ENCODE results near the gene FGFR4.
A peak's percentile ranks its signal among the peaks of the same experiment; 100 is the strongest.

Gene FGFR4

DNA sequence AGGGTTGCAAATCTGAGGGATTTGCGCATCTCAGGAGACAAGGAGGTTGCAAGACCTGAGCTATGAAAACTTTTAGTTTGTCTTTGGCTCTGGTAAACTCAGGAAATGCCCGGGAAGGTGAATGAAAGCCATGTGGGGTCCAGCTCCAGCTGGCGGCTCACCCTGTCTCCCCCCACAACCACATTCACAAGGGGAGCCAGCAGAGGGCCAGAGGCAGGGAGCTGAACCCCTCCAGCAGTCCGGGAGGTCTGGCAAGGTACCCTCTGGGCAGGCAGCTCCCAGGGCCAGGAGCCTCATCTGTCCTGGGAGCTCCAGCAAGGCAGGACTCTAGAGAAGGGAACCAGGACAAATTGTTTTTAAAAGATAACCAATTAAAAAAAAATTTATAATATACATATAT lies 2.5 kb upstream of the FGFR4 start:
- no peak for DNase-seq

DNA sequence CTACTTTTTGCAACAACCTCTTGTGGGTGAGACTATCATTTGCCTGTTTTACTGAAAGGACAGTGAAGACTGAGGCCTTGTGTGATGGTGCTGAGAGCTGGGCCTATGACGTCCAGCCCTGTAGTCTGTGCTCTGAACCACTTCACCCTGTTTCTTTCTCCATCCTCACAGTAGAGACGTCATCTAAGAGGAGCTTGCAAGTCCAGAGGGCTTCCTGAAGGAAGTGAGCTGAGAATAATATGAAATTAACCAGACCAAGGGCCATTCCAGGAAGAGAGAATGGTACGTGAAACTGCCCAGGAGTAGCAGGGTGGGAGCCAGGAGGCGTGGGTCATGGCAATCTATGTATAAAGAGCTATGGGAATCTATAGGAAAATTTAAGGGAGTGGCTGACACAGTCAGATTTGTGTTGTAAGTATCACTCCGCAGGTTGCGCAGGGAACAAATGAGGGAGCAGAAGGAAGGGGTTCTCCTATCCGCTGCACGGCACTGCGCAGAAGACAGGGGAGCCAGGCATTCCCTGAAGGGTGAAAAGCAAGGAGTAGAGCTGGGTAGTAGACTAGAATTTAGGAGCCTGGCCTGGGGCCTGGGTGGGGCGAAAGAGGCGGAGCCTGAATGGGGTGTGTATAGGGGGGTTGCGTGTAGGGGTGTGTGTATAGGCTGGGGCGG lies 596 bp upstream of the FGFR4 start:
- DNase-seq, result no peak

DNA sequence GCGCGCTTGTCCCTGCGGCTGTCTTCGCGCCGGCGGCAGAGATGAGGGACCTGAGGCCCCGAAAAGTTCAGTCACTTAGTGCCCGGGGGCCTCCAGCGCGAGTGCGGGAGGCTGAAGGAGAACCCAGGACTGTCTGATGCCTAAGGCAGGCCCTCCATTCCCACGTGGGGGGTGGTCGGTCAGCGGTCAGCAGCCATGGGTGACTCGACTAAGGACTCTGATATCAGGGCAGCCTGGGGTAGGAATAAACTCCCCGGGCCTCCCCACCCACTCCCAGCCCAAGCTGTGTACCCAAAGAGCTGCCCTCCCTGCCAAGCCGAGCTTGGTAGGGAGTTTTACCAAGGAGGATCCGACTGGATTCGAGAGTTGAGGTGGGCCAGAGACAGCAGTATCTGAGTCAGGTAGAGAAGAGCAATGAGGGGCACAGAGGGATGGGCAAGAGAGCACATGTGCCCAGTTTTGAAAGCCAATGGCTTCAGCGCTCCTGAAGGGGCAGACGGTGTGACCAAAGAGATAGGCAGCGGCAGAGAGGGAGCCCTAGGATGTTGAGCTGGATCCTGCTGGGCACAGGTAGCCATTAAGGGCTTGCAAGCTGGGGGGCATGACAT lies 787 bp downstream of the FGFR4 start:
- no peak for DNase-seq

DNA sequence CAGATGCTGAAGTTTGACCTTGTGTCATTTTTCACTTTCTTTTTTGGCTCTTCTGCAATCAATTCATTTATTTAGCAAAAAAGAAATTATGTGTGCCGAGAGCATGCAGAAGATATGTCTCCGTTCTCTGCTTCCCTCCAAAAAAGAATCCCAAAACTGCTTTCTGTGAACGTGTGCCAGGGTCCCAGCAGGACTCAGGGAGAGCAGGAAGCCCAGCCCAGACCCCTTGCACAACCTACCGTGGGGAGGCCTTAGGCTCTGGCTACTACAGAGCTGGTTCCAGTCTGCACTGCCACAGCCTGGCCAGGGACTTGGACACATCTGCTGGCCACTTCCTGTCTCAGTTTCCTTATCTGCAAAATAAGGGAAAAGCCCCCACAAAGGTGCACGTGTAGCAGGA lies 2.4 kb downstream of the FGFR4 start:
- DNase-seq, result no peak

DNA sequence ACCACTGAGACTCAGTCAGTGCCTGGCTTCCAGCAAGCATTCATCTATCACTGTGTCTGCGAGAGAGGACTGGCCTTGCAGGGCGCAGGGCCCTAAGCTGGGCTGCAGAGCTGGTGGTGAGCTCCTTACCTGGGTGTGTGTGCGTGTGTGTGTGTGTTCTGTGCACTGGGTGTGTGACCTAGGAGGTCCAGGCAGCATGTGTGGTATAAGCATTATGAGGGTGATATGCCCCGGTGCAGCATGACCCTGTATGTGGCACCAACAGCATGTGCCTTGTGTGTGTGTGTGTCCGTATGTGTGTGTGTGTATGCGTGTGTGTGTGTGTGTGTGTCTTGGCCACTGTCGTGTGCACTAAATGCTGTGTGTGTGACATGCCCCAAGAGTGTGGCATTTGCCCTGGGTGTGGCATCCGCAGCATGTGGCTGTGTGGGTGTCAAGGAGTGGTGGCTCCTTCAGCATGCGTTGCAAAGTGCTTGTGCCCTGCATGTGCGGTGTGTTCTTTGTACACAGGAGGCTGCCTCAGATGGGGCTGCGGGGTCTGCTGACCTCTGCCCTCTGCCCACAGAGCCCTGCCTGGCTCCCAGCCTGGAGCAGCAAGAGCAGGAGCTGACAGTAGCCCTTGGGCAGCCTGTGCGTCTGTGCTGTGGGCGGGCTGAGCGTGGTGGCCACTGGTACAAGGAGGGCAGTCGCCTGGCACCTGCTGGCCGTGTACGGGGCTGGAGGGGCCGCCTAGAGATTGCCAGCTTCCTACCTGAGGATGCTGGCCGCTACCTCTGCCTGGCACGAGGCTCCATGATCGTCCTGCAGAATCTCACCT lies 3.3 kb downstream of the FGFR4 start:
- no peak for DNase-seq

DNA sequence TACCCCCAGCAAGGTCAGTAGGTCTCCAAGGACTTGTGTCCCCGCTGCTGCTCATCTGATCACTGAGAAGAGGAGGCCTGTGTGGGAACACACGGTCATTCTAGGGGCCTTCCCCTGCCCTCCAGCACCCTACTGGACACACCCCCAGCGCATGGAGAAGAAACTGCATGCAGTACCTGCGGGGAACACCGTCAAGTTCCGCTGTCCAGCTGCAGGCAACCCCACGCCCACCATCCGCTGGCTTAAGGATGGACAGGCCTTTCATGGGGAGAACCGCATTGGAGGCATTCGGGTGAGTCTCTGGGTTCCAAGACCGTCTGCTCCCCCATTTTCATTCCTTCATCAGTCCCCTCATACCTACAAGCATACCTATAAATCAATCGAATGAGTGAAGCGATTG lies 4.1 kb downstream of the FGFR4 start:
- no peak for DNase-seq

DNA sequence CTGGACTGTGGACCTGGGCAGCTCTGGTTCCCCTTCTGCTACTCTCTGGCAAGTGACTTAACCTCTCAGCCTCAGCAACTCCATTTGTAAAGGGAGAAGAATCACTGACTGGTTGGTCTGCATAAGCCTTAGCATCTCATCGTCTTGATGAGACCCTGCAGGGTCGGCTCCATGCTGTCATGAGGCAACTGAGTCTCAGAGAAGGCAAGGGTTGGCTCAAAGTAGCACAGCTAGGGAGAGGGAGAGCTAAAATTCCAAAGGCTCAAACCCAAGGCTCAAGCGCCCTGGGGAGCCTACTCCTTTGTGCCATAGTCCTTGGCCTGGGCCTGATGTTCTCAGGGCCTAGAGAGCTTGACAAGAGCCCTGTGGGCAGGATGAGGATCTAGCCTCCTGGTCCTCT lies 4.5 kb downstream of the FGFR4 start:
- DNase-seq, result no peak

DNA sequence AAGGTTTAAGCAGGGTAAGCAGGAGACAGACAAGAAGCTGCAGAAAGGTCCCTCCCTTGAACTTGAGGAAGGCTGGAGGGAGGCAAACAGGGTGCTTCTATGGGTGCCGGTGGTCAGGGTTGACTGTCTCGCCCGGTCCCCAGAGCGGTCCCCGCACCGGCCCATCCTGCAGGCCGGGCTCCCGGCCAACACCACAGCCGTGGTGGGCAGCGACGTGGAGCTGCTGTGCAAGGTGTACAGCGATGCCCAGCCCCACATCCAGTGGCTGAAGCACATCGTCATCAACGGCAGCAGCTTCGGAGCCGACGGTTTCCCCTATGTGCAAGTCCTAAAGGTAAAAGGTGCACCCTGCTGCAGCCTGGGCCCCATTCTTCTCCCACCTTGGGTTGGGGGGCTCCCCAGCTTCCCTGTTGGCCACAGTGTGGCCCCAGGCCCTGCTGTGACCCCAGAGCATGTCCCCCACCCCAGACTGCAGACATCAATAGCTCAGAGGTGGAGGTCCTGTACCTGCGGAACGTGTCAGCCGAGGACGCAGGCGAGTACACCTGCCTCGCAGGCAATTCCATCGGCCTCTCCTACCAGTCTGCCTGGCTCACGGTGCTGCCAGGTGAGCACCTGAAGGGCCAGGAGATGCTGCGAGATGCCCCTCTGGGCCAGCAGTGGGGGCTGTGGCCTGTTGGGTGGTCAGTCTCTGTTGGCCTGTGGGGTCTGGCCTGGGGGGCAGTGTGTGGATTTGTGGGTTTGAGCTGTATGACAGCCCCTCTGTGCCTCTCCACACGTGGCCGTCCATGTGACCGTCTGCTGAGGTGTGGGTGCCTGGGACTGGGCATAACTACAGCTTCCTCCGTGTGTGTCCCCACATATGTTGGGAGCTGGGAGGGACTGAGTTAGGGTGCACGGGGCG lies 5.7 kb downstream of the FGFR4 start:
- DNase-seq, result no peak

DNA sequence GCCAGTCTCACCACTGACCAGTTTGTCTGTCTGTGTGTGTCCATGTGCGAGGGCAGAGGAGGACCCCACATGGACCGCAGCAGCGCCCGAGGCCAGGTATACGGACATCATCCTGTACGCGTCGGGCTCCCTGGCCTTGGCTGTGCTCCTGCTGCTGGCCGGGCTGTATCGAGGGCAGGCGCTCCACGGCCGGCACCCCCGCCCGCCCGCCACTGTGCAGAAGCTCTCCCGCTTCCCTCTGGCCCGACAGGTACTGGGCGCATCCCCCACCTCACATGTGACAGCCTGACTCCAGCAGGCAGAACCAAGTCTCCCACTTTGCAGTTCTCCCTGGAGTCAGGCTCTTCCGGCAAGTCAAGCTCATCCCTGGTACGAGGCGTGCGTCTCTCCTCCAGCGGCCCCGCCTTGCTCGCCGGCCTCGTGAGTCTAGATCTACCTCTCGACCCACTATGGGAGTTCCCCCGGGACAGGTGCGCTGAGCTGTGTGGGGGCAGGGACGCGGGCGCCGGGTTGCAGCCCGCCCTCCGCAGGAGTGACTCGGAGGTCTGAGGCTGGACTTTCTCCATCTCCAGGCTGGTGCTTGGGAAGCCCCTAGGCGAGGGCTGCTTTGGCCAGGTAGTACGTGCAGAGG lies 6.5 kb downstream of the FGFR4 start:
- no peak for DNase-seq

DNA sequence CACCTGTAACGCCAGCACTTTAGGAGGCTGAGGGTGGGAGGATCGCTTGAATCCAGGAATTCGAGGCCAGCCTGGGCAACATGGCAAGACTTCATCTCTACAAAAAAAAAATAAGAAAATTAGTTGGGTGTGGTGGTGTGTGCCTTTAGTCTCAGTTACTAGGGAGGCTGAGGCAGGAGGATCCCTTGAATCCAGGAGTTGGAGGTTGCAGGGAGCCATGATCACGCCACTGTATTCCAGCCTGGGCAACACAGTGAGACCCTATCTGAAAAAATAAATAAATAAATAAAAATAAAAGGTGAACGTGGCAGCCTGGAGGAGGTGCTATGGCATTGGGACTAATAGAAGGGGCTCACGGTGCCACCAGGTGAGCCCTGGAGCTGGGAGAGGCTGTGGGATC lies 7.1 kb downstream of the FGFR4 start:
- no peak for DNase-seq

DNA sequence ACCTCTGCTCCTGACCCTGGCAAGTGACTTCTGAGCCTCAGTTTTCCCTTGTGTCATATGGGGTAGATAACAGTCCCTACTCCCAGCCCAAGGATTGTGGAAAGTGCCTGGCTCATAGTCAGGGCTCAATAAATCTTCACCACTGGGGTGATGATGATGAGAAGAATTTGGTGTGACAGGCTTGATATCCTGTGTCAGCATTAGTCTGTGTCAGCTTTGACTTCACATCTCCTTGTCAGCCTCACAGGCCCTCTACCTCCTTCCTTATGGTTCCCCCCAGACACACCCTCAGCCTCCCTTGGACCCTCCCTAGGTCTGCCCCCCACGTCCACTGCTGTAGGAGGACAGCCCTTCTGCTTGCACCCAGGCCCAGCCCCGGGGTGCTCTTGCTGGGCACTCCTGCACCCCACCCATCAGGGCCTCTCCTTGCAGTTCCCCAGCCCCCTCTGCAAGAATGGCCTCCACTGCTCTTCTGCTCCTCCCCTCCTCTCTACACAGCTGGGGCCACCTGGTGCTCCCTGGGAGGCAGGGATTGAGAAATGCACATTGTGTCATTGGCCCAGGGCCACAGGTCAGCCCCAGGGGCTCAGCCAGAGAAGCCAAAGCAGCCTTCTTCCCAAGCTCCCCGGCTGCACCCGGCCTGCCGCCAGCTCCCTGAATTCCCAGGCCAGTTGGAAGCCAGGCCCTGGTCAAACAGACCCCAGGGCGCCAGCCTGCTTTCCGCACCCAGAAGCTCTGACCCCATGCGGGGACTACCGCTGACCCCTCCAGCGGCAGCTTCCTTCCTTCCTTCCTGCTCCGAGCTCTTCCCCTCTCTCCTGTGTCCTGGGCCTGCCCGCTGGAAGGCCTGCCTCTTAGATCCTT lies 7.7 kb downstream of the FGFR4 start:
- DNase-seq, result no peak

DNA sequence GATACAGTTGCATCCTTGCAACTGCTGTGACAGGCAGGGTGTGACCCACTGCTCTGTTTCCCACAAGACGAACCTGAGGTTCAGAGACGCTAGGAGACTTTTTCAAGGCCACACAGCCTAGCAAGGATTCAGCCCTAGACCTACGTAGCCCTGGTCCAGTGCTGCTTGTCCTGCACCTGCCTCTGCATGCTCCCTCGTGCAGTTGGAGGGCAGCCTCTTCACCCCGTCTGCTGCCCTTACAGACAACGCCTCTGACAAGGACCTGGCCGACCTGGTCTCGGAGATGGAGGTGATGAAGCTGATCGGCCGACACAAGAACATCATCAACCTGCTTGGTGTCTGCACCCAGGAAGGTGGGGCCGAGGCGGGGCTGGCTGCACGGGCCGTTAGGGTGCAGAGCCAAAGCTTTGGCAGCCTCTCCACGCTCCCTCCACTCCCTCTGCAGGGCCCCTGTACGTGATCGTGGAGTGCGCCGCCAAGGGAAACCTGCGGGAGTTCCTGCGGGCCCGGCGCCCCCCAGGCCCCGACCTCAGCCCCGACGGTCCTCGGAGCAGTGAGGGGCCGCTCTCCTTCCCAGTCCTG lies 8.5 kb downstream of the FGFR4 start:
- no peak for DNase-seq

DNA sequence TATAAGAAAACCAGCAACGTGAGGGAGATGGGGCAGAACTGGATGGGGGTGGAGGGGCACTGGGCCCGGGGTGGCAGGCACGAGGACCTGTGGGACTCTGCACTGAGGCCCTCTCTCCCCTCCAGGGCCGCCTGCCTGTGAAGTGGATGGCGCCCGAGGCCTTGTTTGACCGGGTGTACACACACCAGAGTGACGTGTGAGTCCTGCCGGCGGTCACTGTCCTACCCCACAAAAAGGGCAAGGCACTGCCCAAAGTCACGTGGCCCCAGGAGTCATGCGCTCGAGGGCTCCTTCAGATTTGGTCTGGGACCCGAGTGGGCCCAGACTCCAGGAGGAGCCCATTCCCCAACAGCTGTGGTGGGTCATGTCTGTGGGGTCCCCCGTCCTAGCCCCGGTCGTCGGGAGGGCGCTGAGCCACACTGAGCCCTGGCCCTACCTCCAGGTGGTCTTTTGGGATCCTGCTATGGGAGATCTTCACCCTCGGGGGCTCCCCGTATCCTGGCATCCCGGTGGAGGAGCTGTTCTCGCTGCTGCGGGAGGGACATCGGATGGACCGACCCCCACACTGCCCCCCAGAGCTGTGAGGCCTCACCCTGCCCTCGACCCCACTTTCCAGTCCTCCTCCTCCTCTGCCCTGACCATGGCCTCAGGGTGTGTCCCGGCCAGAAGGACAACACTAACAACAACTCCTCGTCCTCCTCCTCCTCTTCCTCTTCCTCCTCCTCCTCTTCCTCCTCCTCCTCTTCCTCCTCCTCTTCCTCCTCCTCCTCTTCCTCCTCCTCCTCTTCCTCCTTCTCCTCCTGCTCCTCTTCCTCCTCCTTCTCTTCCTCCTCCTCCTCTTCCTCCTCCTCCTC lies 9.7 kb downstream of the FGFR4 start:
- DNase-seq, result no peak

DNA sequence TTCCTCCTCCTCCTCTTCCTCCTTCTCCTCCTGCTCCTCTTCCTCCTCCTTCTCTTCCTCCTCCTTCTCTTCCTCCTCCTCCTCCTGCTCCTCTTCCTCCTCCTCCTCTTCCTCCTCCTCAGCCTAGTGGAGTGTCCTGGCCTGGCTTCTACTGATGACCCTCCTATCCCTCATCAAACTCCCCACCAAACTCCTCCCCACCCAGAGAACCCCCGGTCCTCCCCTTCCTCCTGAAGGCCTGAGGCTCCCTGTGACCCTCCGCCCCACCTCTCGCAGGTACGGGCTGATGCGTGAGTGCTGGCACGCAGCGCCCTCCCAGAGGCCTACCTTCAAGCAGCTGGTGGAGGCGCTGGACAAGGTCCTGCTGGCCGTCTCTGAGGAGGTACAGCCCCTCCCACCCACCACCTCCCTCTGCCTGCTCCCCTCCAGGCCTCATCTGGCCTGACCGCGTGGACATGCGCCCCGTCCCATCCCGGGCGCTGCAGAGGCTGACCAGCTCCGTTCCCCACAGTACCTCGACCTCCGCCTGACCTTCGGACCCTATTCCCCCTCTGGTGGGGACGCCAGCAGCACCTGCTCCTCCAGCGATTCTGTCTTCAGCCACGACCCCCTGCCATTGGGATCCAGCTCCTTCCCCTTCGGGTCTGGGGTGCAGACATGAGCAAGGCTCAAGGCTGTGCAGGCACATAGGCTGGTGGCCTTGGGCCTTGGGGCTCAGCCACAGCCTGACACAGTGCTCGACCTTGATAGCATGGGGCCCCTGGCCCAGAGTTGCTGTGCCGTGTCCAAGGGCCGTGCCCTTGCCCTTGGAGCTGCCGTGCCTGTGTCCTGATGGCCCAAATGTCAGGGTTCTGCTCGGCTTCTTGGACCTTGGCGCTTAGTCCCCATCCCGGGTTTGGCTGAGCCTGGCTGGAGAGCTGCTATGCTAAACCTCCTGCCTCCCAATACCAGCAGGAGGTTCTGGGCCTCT lies 10.6 kb downstream of the FGFR4 start:
- DNase-seq, result no peak

DNA sequence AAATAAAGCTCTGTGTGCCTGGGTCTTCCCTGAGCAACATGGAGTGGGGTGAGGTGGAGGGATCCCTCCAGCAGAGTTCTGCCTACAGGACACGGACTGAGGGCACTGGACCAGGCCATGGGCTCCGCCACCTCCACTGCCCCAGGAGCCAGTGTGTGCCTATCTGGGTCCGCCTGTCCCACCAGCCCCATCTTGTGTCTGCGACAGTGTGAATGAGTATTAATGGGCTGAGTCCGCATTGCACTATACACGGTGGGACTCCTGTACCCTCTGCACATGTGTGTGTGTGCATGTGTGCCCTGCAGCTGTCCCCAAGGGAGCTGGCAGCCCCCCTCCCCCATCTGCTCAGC lies 11.4 kb downstream of the FGFR4 start:
- DNase-seq, result no peak

DNA sequence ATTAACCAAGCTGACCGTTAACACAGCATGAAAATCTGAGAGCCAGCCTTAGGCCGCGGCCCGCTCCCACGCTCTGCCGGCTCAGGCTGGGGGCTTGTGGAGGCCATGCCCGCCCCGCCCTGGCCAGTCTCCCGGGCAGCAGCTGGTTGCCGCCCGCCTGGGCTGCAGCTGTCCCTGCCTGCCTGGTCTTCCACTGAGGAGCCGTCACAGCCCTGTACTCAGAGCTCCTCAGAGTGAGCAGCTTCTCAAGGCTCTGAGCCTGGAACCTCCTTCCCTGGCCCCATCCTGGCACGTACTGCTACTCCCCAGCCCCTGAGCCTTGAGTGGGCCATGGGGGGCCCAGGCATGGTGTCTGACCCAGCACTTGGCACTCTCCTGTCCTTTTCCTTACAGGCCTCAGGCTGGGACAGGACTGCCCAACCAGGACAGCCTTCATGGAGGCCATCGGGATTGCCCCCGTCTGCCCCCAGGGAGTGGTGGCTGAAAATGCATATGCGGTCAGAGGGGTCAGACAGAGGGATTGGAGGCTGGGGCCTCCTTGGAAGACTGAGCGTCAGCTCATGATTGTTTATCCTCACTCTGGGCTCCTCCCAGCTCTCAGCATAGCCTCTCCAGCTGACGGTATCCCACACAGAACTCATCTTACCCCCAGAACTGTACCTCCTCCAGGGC lies 11.9 kb downstream of the FGFR4 start:
- DNase-seq, result peak in 25 of 56 donors; percentile 3 to 63 (median 25)
